Calu3 (cell line): ENCODE measurements around the gene RDH8. TPM values are rescaled to one million over a fixed set of nuclear protein-coding genes. Genes with fewer than 3 reads are reported as not detected.

Source experiments
- BruUV-seq: library from RNA; stranded (reverse); fragments of 400-500 nt; replicated peaks from 2 replicates; lab custom pipeline; 2021; lab: Mats Ljungman, UMichigan
- CTCF ChIA-PET: fragments of 300-600 bp; sonication (Branson Sonifier 250); formaldehyde crosslinking; loops from one replicate; lab custom pipeline; 2022; ENCODE audit warnings: antibody characterized with exemption; lab: Charles Lee
- DNase-seq: peaks from one replicate; pipeline ENCODE4 v3.0.0; 2022
- H3K27ac Mint-ChIP-seq: one replicate; pipeline ENCODE4 v1.8.0; 2022; ENCODE audit warnings: mixed read lengths; ENCODE audit not compliant: unreplicated experiment
- H3K27me3 Mint-ChIP-seq: one replicate; pipeline ENCODE4 v1.8.0; 2022; ENCODE audit warnings: mixed read lengths; ENCODE audit not compliant: unreplicated experiment
- H3K36me3 Mint-ChIP-seq: one replicate; pipeline ENCODE4 v1.8.0; 2022; ENCODE audit warnings: mild to moderate bottlenecking, moderate library complexity, mixed read lengths; ENCODE audit not compliant: insufficient read depth, unreplicated experiment
- H3K4me1 Mint-ChIP-seq: one replicate; pipeline ENCODE4 v1.8.0; 2022; ENCODE audit warnings: mild to moderate bottlenecking, low read depth, mixed read lengths; ENCODE audit not compliant: unreplicated experiment
- H3K4me3 Mint-ChIP-seq: one replicate; pipeline ENCODE4 v1.8.0; 2022; ENCODE audit warnings: mild to moderate bottlenecking, low read depth, moderate library complexity, mixed read lengths; ENCODE audit not compliant: unreplicated experiment
- H3K9me3 Mint-ChIP-seq: one replicate; pipeline ENCODE4 v1.8.0; 2022; ENCODE audit warnings: low read depth, mixed read lengths; ENCODE audit not compliant: unreplicated experiment
- intact Hi-C: fragments of 100-400 bp; cut with micrococcal nuclease; formaldehyde crosslinking; loops from one replicate; pipeline ENCODE4 v1.10.0; 2022; ENCODE audit not compliant: unreplicated experiment
- total RNA-seq: library from RNA; stranded (reverse); gene quantifications from 2 replicates; pipeline ENCODE4 v1.2.3, GENCODE V29; 2022
- TF ChIP-seq, protein P1 (sequence below): fragments of 200-600 bp; IDR thresholded peaks from one replicate; pipeline ENCODE4 v1.8.0; 2022; ENCODE audit warnings: antibody characterized with exemption; ENCODE audit not compliant: unreplicated experiment

Gene RDH8
- total RNA-seq, 1 experiment from 2014 or later, result not detected

GRCh38 chr19:9991425-9992191 is 21.7 kb upstream of the RDH8 start:
- no TSS peak for BruUV-seq
- CTCF ChIA-PET, result no interaction called here
- H3K27ac Mint-ChIP-seq, result no peak overlapping the region
- H3K4me3 Mint-ChIP-seq, result no peak overlapping the region
- no peak for DNase-seq
- H3K4me1 Mint-ChIP-seq, result no peaks in the 10 kb centered on the region
- H3K27me3 Mint-ChIP-seq, result peaks cover 24% of the 10 kb centered on the region
- H3K36me3 Mint-ChIP-seq, result no peaks in the 10 kb centered on the region
- TF ChIP-seq, protein P1, sequence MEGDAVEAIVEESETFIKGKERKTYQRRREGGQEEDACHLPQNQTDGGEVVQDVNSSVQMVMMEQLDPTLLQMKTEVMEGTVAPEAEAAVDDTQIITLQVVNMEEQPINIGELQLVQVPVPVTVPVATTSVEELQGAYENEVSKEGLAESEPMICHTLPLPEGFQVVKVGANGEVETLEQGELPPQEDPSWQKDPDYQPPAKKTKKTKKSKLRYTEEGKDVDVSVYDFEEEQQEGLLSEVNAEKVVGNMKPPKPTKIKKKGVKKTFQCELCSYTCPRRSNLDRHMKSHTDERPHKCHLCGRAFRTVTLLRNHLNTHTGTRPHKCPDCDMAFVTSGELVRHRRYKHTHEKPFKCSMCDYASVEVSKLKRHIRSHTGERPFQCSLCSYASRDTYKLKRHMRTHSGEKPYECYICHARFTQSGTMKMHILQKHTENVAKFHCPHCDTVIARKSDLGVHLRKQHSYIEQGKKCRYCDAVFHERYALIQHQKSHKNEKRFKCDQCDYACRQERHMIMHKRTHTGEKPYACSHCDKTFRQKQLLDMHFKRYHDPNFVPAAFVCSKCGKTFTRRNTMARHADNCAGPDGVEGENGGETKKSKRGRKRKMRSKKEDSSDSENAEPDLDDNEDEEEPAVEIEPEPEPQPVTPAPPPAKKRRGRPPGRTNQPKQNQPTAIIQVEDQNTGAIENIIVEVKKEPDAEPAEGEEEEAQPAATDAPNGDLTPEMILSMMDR, result no peak
- no peaks in the 10 kb centered on the region for H3K9me3 Mint-ChIP-seq
- intact Hi-C loops, result no loop called here

GRCh38 chr19:9995084-9995483 is 18.2 kb upstream of the RDH8 start:
- H3K36me3 Mint-ChIP-seq, result no peaks in the 10 kb centered on the region
- TF ChIP-seq, protein P1, result no peak
- BruUV-seq, result no TSS peak
- no peak for DNase-seq
- H3K27ac Mint-ChIP-seq, result no peak overlapping the region
- no peaks in the 10 kb centered on the region for H3K4me1 Mint-ChIP-seq
- no peak overlapping the region for H3K4me3 Mint-ChIP-seq
- no peaks in the 10 kb centered on the region for H3K9me3 Mint-ChIP-seq
- intact Hi-C loops, result no loop called here
- peaks cover 58% of the 10 kb centered on the region for H3K27me3 Mint-ChIP-seq
- CTCF ChIA-PET, result no interaction called here

DNA sequence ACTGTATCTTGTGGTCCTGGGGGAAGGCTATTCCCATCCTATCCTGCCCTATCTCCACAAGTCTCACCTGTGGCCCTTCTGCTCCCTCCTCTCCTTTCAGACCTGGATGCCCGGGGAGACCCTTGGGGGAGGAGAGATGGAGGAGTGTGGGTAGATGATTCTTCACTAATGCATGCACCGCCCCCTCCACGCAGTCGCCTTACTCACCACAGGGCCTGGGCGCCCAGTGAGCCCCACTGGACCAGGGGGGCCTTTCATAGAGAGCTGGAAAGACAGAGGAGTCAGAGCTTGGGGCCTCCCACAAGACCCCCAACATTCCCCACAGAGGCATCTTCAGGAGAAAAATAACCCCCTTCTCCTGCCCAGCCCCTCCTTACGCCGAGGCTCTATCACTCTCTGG is 17.3 kb upstream of the RDH8 start:
- no peak for DNase-seq
- no peak overlapping the region for H3K27ac Mint-ChIP-seq
- CTCF ChIA-PET, result no interaction called here
- H3K36me3 Mint-ChIP-seq, result no peaks in the 10 kb centered on the region
- peaks cover 62% of the 10 kb centered on the region for H3K27me3 Mint-ChIP-seq
- intact Hi-C loops, result no loop called here
- no peaks in the 10 kb centered on the region for H3K9me3 Mint-ChIP-seq
- no TSS peak for BruUV-seq
- no peaks in the 10 kb centered on the region for H3K4me1 Mint-ChIP-seq
- TF ChIP-seq, protein P1, result no peak
- H3K4me3 Mint-ChIP-seq, result no peak overlapping the region

DNA sequence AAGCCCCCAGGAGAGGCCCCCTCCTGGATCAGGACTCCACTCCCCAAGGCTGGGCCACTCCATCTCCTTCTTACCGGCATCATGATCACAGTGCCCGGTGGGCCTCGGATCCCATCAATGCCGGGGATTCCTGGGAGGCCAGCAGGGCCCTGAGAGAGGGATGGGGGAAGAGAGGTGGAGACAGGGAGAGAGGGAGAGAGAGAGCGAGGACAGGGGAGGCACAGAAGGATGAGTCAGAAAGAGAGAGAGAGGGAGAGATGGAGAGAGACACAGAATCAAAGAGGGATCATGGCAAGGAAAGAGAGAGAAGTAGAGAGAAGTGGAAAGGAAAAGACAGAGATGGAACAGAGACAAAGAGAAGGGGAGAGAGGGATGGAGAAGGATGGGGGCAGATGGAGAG is 16.7 kb upstream of the RDH8 start:
- Mint-ChIP-seq H3K4me3 (no peak overlapping the region), H3K4me1 (no peaks in the 10 kb centered on the region), H3K27me3 (peaks cover 56% of the 10 kb centered on the region), H3K36me3 (no peaks in the 10 kb centered on the region), H3K27ac (no peak overlapping the region), H3K9me3 (no peaks in the 10 kb centered on the region)
- TF ChIP-seq, protein P1, result no peak
- no TSS peak for BruUV-seq
- intact Hi-C loops, result no loop called here
- CTCF ChIA-PET, result no interaction called here
- no peak for DNase-seq
